H1 (cell line): Measurements from ENCODE around the gene LTBP4. TPM values are rescaled to one million over a fixed set of nuclear protein-coding genes. Genes with fewer than 3 reads are reported as not detected.

Source experiments
- CTCF ChIA-PET: fragments of 300-600 bp; sonication (Branson Sonifier 250); formaldehyde crosslinking; loops from one replicate; lab custom pipeline; 2021; ENCODE audit not compliant: partially characterized antibody; lab: Charles Lee
- POLR2A ChIA-PET: fragments of 300-600 bp; sonication (Branson Sonifier 250); formaldehyde crosslinking; loops from one replicate; lab custom pipeline; 2021; ENCODE audit warnings: inconsistent platforms; ENCODE audit not compliant: partially characterized antibody; lab: Charles Lee
- DNase-seq, 2 experiments: peaks; one replicate each; pipeline versions ENCODE4 v3.0.0 to v3.0.0-alpha.2; 2010 to 2022; ENCODE audit warnings: low spot score in 2 of 2, low read depth in 1 of 2, mixed read lengths in 1 of 2
- FAIRE-seq: peaks from 2 replicates; lab custom pipeline; 2011; peaks lifted over from hg19 to GRCh38; lab: Jason Lieb, UNC
- H2AFZ ChIP-seq: 2 replicates; pipeline ENCODE4 v1.8.1; 2012; ENCODE audit warnings: low read length, inconsistent platforms
- H2AK5ac ChIP-seq: 2 replicates; pipeline ENCODE4 v1.6.1; 2013; ENCODE audit warnings: low read depth, low read length
- H2BK120ac ChIP-seq: replicated peaks from 2 replicates; pipeline ENCODE3; 2013; ENCODE audit warnings: low read depth, low read length, inconsistent platforms
- H2BK12ac ChIP-seq: 2 replicates; pipeline ENCODE4 v1.6.1; 2013; ENCODE audit warnings: low read depth, low read length
- H2BK15ac ChIP-seq: 2 replicates; pipeline ENCODE4 v1.6.1; 2013; ENCODE audit warnings: low read length
- H2BK20ac ChIP-seq: 2 replicates; pipeline ENCODE4 v1.6.1; 2013; ENCODE audit warnings: low read length
- H2BK5ac ChIP-seq: 2 replicates; pipeline ENCODE4 v1.6.1; 2013; ENCODE audit warnings: low read depth, low read length
- H3K14ac ChIP-seq: 2 replicates; pipeline ENCODE4 v1.6.1; 2013; ENCODE audit warnings: inconsistent platforms; ENCODE audit not compliant: insufficient read length
- H3K18ac ChIP-seq: 2 replicates; pipeline ENCODE4 v1.6.1; 2013; ENCODE audit warnings: low read length; ENCODE audit errors: extremely low read depth
- H3K23ac ChIP-seq: 2 replicates; pipeline ENCODE4 v1.6.1; 2013; ENCODE audit warnings: inconsistent platforms; ENCODE audit not compliant: insufficient read length
- H3K23me2 ChIP-seq: 2 replicates; pipeline ENCODE4 v1.6.1; 2013; ENCODE audit warnings: low read depth, low read length
- H3K27ac ChIP-seq: 2 replicates; pipeline ENCODE4 v1.6.1; 2011; ENCODE audit warnings: low read depth, low read length, inconsistent platforms
- H3K27me3 ChIP-seq, 4 experiments: replicated peaks in 1 of 4; 1 replicate in 1 of 4; 2 replicates in 3 of 4; pipeline versions ENCODE4 v1.6.1 to v1.8.1; 2011 to 2013; ENCODE audit warnings: low read length in 3 of 4, mild to moderate bottlenecking in 3 of 4, inconsistent platforms in 2 of 4, mixed read lengths in 2 of 4, moderate library complexity in 1 of 4; ENCODE audit not compliant: control insufficient read depth in 3 of 4, insufficient read depth in 3 of 4; ENCODE audit errors: extremely low read depth in 1 of 4
- H3K36me3 ChIP-seq, 4 experiments: 2 replicates each; pipeline versions ENCODE4 v1.6.1 to v1.8.1; 2011 to 2013; ENCODE audit warnings: mild to moderate bottlenecking in 4 of 4, low read length in 3 of 4, moderate library complexity in 2 of 4, control low read depth in 1 of 4, inconsistent platforms in 1 of 4; ENCODE audit not compliant: insufficient read depth in 4 of 4, control insufficient read depth in 2 of 4
- H3K4ac ChIP-seq: replicated peaks from 2 replicates; pipeline ENCODE3; 2013; ENCODE audit warnings: low read length, low read depth, mixed read lengths, inconsistent platforms; ENCODE audit not compliant: insufficient read length
- H3K4me1 ChIP-seq, 4 experiments: replicated peaks in 1 of 4; 1 replicate in 1 of 4; 2 replicates in 3 of 4; pipeline versions ENCODE4 v1.6.1 to v1.8.1; 2011 to 2013; ENCODE audit warnings: low read length in 3 of 4, inconsistent platforms in 2 of 4, mixed read lengths in 1 of 4; ENCODE audit not compliant: insufficient read depth in 4 of 4, control insufficient read depth in 3 of 4
- H3K4me2 ChIP-seq, 2 experiments: 2 replicates each; pipeline versions ENCODE4 v1.6.1 to v1.8.1; 2011 to 2013; ENCODE audit warnings: low read depth in 2 of 2, low read length in 2 of 2, control low read depth in 1 of 2, inconsistent platforms in 1 of 2, mild to moderate bottlenecking in 1 of 2; ENCODE audit not compliant: insufficient read depth in 1 of 2
- H3K4me3 ChIP-seq, 4 experiments: fragments of 200-600, 300-600 bp in 1 of 4; sonication (generic), shearing (Covaris generic), sonication (Bioruptor Twin) in 1 of 4; 2 replicates each; pipeline versions ENCODE4 v1.5.1 to v1.8.1; 2011 to 2016; ENCODE audit warnings: low read length in 4 of 4, low read depth in 3 of 4, control low read depth in 2 of 4, inconsistent platforms in 2 of 4, mild to moderate bottlenecking in 2 of 4, mixed read lengths in 1 of 4, moderate library complexity in 1 of 4; ENCODE audit not compliant: insufficient read depth in 2 of 4; ENCODE audit errors: extremely low read depth in 1 of 4
- H3K56ac ChIP-seq: replicated peaks from 2 replicates; pipeline ENCODE3; 2013; ENCODE audit warnings: low read depth, mild to moderate bottlenecking, mixed read lengths, low read length, inconsistent platforms; ENCODE audit not compliant: insufficient read length
- H3K79me1 ChIP-seq: 2 replicates; pipeline ENCODE4 v1.6.1; 2013; ENCODE audit warnings: low read depth, low read length, control low read depth
- H3K79me2 ChIP-seq, 2 experiments: 2 replicates each; pipeline versions ENCODE4 v1.6.1 to v1.8.1; 2012 to 2013; ENCODE audit warnings: low read length in 2 of 2, mild to moderate bottlenecking in 2 of 2, inconsistent platforms in 1 of 2; ENCODE audit not compliant: insufficient read depth in 2 of 2, control insufficient read depth in 1 of 2
- H3K9ac ChIP-seq, 4 experiments: replicated peaks in 1 of 4; 1 replicate in 1 of 4; 2 replicates in 3 of 4; pipeline versions ENCODE4 v1.6.1 to v1.8.1; 2011 to 2013; ENCODE audit warnings: low read depth in 3 of 4, low read length in 3 of 4, control low read depth in 2 of 4, mild to moderate bottlenecking in 2 of 4, moderate library complexity in 2 of 4, inconsistent platforms in 1 of 4; ENCODE audit errors: extremely low read depth in 1 of 4
- H3K9me3 ChIP-seq, 2 experiments: 2 replicates each; pipeline versions ENCODE4 v1.6.1 to v1.8.1; 2012 to 2013; ENCODE audit warnings: mild to moderate bottlenecking in 2 of 2, moderate library complexity in 2 of 2, control low read depth in 1 of 2, inconsistent platforms in 1 of 2, low read depth in 1 of 2, low read length in 1 of 2, mixed read lengths in 1 of 2; ENCODE audit not compliant: insufficient read depth in 2 of 2
- H4K20me1 ChIP-seq, 2 experiments: replicated peaks in 1 of 2; 2 replicates each; pipeline versions ENCODE3 to v1.8.1; 2011 to 2013; ENCODE audit warnings: inconsistent platforms in 2 of 2, low read length in 2 of 2, mild to moderate bottlenecking in 1 of 2; ENCODE audit not compliant: insufficient read depth in 2 of 2, control insufficient read depth in 1 of 2
- H4K5ac ChIP-seq: 2 replicates; pipeline ENCODE4 v1.6.1; 2013; ENCODE audit warnings: low read length, low read depth, mixed read lengths, inconsistent platforms; ENCODE audit not compliant: insufficient read length
- H4K8ac ChIP-seq: 2 replicates; pipeline ENCODE4 v1.8.0; 2013; ENCODE audit warnings: mild to moderate bottlenecking, moderate library complexity, low read length, inconsistent platforms; ENCODE audit not compliant: insufficient read depth; ENCODE audit errors: extremely low read depth
- H4K91ac ChIP-seq: replicated peaks from 2 replicates; pipeline ENCODE3; 2013; ENCODE audit warnings: low read length, mixed read lengths, inconsistent platforms; ENCODE audit not compliant: insufficient read length
- ATF3 ChIP-seq: IDR thresholded peaks from 2 replicates; pipeline ENCODE4 v1.6.1; 2011; ENCODE audit warnings: low read depth, mild to moderate bottlenecking, low read length; ENCODE audit not compliant: insufficient read depth
- E2F6 ChIP-seq: IDR thresholded peaks from 2 replicates; pipeline ENCODE4 v1.6.1; 2012; ENCODE audit warnings: inconsistent platforms
- EZH2 ChIP-seq: fragments of 200-600 bp; sonication (generic); IDR thresholded peaks from 2 replicates; pipeline ENCODE4 v1.7.1; 2012; ENCODE audit warnings: low read depth, mild to moderate bottlenecking, moderate library complexity, low read length, inconsistent platforms; ENCODE audit not compliant: severe bottlenecking
- HDAC2 ChIP-seq, 2 experiments: fragments of 300-600 bp in 1 of 2; sonication (generic) in 1 of 2; IDR thresholded peaks; 2 replicates each; pipeline ENCODE4 v1.6.1; 2011 to 2012; ENCODE audit warnings: low read depth in 2 of 2, low read length in 2 of 2, mild to moderate bottlenecking in 2 of 2, moderate library complexity in 2 of 2, borderline replicate concordance in 1 of 2, inconsistent platforms in 1 of 2
- KDM4A ChIP-seq: IDR thresholded peaks from one replicate; pipeline ENCODE4 v1.7.1; 2012; ENCODE audit warnings: low read depth, mild to moderate bottlenecking, moderate library complexity, low read length, inconsistent platforms; ENCODE audit not compliant: severe bottlenecking
- KDM5A ChIP-seq: fragments of 200-600 bp; IDR thresholded peaks from 2 replicates; pipeline ENCODE4 v1.7.1; 2012; ENCODE audit warnings: mild to moderate bottlenecking, low read length, inconsistent platforms, mixed read lengths
- MAFK ChIP-seq: IDR thresholded peaks from 2 replicates; pipeline ENCODE4 v1.6.1; 2012; ENCODE audit warnings: low read depth, mild to moderate bottlenecking, improper control_type of control experiment, low read length
- RXRA ChIP-seq: IDR thresholded peaks from 2 replicates; pipeline ENCODE4 v1.6.1; 2011; ENCODE audit warnings: low read depth, mild to moderate bottlenecking, low read length, moderate library complexity; ENCODE audit not compliant: insufficient read depth
- SP4 ChIP-seq: IDR thresholded peaks from 2 replicates; pipeline ENCODE4 v1.6.1; 2012; ENCODE audit warnings: low read length, inconsistent platforms
- SRF ChIP-seq: IDR thresholded peaks from 2 replicates; pipeline ENCODE4 v1.6.1; 2011; ENCODE audit warnings: mild to moderate bottlenecking, low read depth, low read length, moderate library complexity
- WGBS, 2 experiments: shearing (Covaris generic) in 1 of 2; methylation state at CpG; one replicate each; pipeline versions ENCODE4 v1.1.6 to v1.1.7; 2013 to 2015; ENCODE audit warnings: low lambda C conversion rate in 2 of 2, mixed read lengths in 2 of 2, inconsistent platforms in 1 of 2, low coverage in 1 of 2, missing lambda C conversion rate in 1 of 2; ENCODE audit not compliant: insufficient replicate concordance in 2 of 2, insufficient coverage in 1 of 2, insufficient read length in 1 of 2; ENCODE audit errors: extremely low coverage in 1 of 2, missing lambda C conversion rate in 1 of 2; 5-methylcytosine and 5-hydroxymethylcytosine counted together
- polyA plus RNA-seq, 7 experiments: library from polyadenylated mRNA; depleted of rRNA in 3 of 7; stranded (reverse) in 5 of 7; unstranded in 2 of 7; fragments of >200 nt in 5 of 7; fragments of 200-250 nt in 2 of 7; gene quantifications; 1 replicate in 5 of 7; 2 replicates in 1 of 7; 4 replicates in 1 of 7; pipeline versions ENCODE4 v1.2.1 to v1.2.3, GENCODE V29; 2011 to 2013; ENCODE audit warnings: missing spikeins in 2 of 7, mixed read lengths in 2 of 7
- total RNA-seq: library from RNA; stranded (reverse); fragmentation: NEBNext Ultra II Directional; extraction: Animal tissue kit (Norgen Biotek cat#: 25700); gene quantifications from 2 replicates; pipeline ENCODE4 v1.2.1, GENCODE V29; 2021

LTBP4 gene
- total and polyA plus RNA-seq, 2 of the 8 experiments (the other 6 are each of a cell fraction or from before 2014, with no cell fraction given) = 54.5 to 77.1 TPM

- no peak overlapping the region for H3K27ac ChIP-seq
- no peaks in the 10 kb centered on the region for H3K79me1 ChIP-seq
- no peak overlapping the region for H2BK120ac ChIP-seq
- H3K27me3 ChIP-seq = no peaks in the 10 kb centered on the region
- H3K9me3 ChIP-seq = no peaks in the 10 kb centered on the region
- 85% methylated on average over 19 of the region's 22 CpGs; no CpG with 5 or more reads in 1 of the 2 experiments for WGBS, 2 experiments
- peaks cover 2 to 13% (median 9%) of the 10 kb centered on the region in 4 experiments; a peak in 6 of 8 replicates for H3K36me3 ChIP-seq
- no peak overlapping the region for H4K91ac ChIP-seq
- no peak overlapping the region for H2AFZ ChIP-seq
- no peaks in the 10 kb centered on the region for H3K79me2 ChIP-seq
- H4K5ac ChIP-seq = no peak overlapping the region
- H3K9ac ChIP-seq = no peak overlapping the region
- DNase-seq (no peak), FAIRE-seq (no peak)
- H3K4me3 ChIP-seq = no peak overlapping the region
- H3K23me2 ChIP-seq = no peaks in the 10 kb centered on the region; the same call in 1 of the 2 replicates
- no peak overlapping the region for H2BK5ac ChIP-seq
- H3K4ac ChIP-seq = no peak overlapping the region
- H2AK5ac ChIP-seq = no peak overlapping the region
- peaks cover 0 to 5% (median 2%) of the 10 kb centered on the region in 4 experiments; a peak in 5 of 7 replicates for H3K4me1 ChIP-seq
- H2BK15ac ChIP-seq = no peak overlapping the region
- H3K56ac ChIP-seq = no peak overlapping the region
- H3K4me2 ChIP-seq = no peak overlapping the region
- no peak overlapping the region for H2BK20ac ChIP-seq
- ChIA-PET CTCF (interaction anchor here (0.6 to 1.9 kb wide), 6 partner anchors 10 to 1678 kb away, joined by 3 to 8 read pairs (median 3); partner anchors contain the start of gene LTBP4), POLR2A (interaction anchor here (2.2 kb wide), 1 partner anchor 10 kb away, joined by 5 read pairs; no protein-coding TSS in a partner anchor)
- no peak overlapping the region for H3K18ac ChIP-seq
- no peak overlapping the region for H3K14ac ChIP-seq
- no peak overlapping the region for H2BK12ac ChIP-seq
- H3K23ac ChIP-seq = no peak overlapping the region
- peaks cover 0 to 7% of the 10 kb centered on the region in 2 experiments for H4K20me1 ChIP-seq
- H4K8ac ChIP-seq = no peak overlapping the region
- TF ChIP-seq E2F6 (no peak), MAFK (no peak), HDAC2 (IDR thresholded peaks at IDR 0.05; ENCODE audit: borderline replicate concordance in 1 of 2, low read depth in 2 of 2, low read length in 2 of 2) (no peak), EZH2 (no peak), KDM5A (no peak), KDM4A (no peak), SRF (no peak), ATF3 (no peak), RXRA (no peak), SP4 (no peak)
Observed at GRCh38 chr19:40590464-40591265, 10.5 kb upstream of the LTBP4 start.
